Esophagus muscularis mucosa (tissue), 4 donors: ENCODE data around the gene BRD1. TPM values are rescaled to one million over a fixed set of nuclear protein-coding genes. Genes with fewer than 3 reads are reported as not detected.

ENCODE experiments used
- DNase-seq: peaks from one replicate; pipeline ENCODE4 v3.0.0-alpha.2; 2017; ENCODE audit errors: extremely low spot score
- H3K27ac ChIP-seq, 4 donors: fragments of 200-600 bp; sonication (generic); replicated peaks in 1 of 4; 1 replicate in 3 of 4; 2 replicates in 1 of 4; pipeline ENCODE4 v1.5.1; 2016 to 2019; ENCODE audit warnings: mild to moderate bottlenecking in 1 of 4
- H3K27me3 ChIP-seq, 4 donors: fragments of 200-600 bp; sonication (generic); one replicate each; pipeline versions ENCODE4 v1.5.1 to v1.6.0; 2016 to 2019
- H3K36me3 ChIP-seq, 4 donors: fragments of 200-600 bp; sonication (generic); one replicate each; pipeline ENCODE4 v1.5.1; 2016 to 2019
- H3K4me1 ChIP-seq, 4 donors: fragments of 200-600 bp; sonication (generic); one replicate each; pipeline ENCODE4 v1.5.1; 2016 to 2019
- H3K4me3 ChIP-seq, 4 donors: fragments of 200-600 bp; sonication (generic); 1 replicate in 2 of 4; 2 replicates in 2 of 4; pipeline ENCODE4 v1.5.1; 2016 to 2019; ENCODE audit warnings: mild to moderate bottlenecking in 4 of 4, moderate library complexity in 1 of 4
- H3K9me3 ChIP-seq, 4 donors: fragments of 200-600 bp; sonication (generic); 1 replicate in 3 of 4; 2 replicates in 1 of 4; pipeline ENCODE4 v1.5.1; 2016 to 2019
- CTCF ChIP-seq, 3 experiments: fragments of 200-600 bp in 2 of 3; fragments of 450-650 bp in 1 of 3; sonication (generic) in 2 of 3; IDR thresholded peaks; one replicate each; pipeline ENCODE4 v1.5.1; 2017 to 2019; ENCODE audit warnings: antibody characterized with exemption in 3 of 3, mild to moderate bottlenecking in 2 of 3, moderate library complexity in 1 of 3
- EP300 ChIP-seq: sonication (generic); formaldehyde crosslinking; IDR thresholded peaks from one replicate; pipeline ENCODE4 v1.6.1; 2017; ENCODE audit warnings: antibody characterized with exemption
- POLR2A ChIP-seq: fragments of 450-650 bp; IDR thresholded peaks from one replicate; pipeline ENCODE4 v1.6.1; 2017; ENCODE audit warnings: antibody characterized with exemption, moderate library complexity, mild to moderate bottlenecking, low read depth
- POLR2AphosphoS5 ChIP-seq, 2 donors: sonication (generic); formaldehyde crosslinking; IDR thresholded peaks; one replicate each; pipeline ENCODE4 v1.6.1; 2017; ENCODE audit warnings: antibody characterized with exemption in 2 of 2
- WGBS: methylation state at CpG from one replicate; pipeline ENCODE4 v1.1.5; 2018; 5-methylcytosine and 5-hydroxymethylcytosine counted together
- intact Hi-C: fragments of 100-400 bp; cut with DNase I; formaldehyde crosslinking; loops from one replicate; pipeline ENCODE4 v1.15.1; 2023
- total RNA-seq, 4 donors: library from RNA; depleted of rRNA; stranded (reverse); fragments of >200 nt; gene quantifications; one replicate each; pipeline versions ENCODE4 v1.1.0 to v1.2.1, GENCODE V29; 2016

Gene BRD1
- total RNA-seq, 4 donors from 2014 or later, result 36.5 to 54.1 (median 51.4) TPM

- DNase-seq, result no peak
- Histone ChIP-seq H3K27me3 (no peaks in the 10 kb centered on the region), H3K4me1 (peaks cover 22 to 53% (median 36%) of the 10 kb centered on the region in 4 donors), H3K9me3 (no peaks in the 10 kb centered on the region), H3K4me3 (no peak overlapping the region), H3K36me3 (peaks cover 27 to 91% (median 67%) of the 10 kb centered on the region in 4 donors), H3K27ac (no peak overlapping the region)
- WGBS, result 84% methylated on average over 17 of the region's 19 CpGs
- intact Hi-C loops, result no loop called here
- TF ChIP-seq POLR2AphosphoS5 (IDR thresholded peaks at IDR 0.05) (no peak), CTCF (IDR thresholded peaks at IDR 0.05) (no peak), EP300 (no peak), POLR2A (no peak)
Measured at GRCh38 chr22:49780698-49781288, 46.9 kb downstream of the BRD1 start.

GRCh38 chr22:49779853-49780697, 47.6 kb downstream of the BRD1 start:
- no peak for DNase-seq
- peaks cover 33 to 94% (median 69%) of the 10 kb centered on the region in 4 donors for H3K36me3 ChIP-seq
- WGBS, result 77% methylated on average over 21 of the region's 34 CpGs

GRCh38 chr22:49779211-49779610, 48.5 kb downstream of the BRD1 start:
- H3K36me3 ChIP-seq, result peaks cover 42 to 94% (median 69%) of the 10 kb centered on the region in 4 donors
- no peak overlapping the region for H3K4me3 ChIP-seq
- peaks cover 20 to 37% (median 26%) of the 10 kb centered on the region in 4 donors for H3K4me1 ChIP-seq
- H3K27ac ChIP-seq, result no peak overlapping the region
- DNase-seq, result no peak
- WGBS, result 86% methylated on average over 13 of the region's 13 CpGs
- TF ChIP-seq POLR2A (no peak), EP300 (no peak), POLR2AphosphoS5 (IDR thresholded peaks at IDR 0.05) (no peak), CTCF (IDR thresholded peaks at IDR 0.05) (no peak)
- no peaks in the 10 kb centered on the region for H3K9me3 ChIP-seq
- no peaks in the 10 kb centered on the region for H3K27me3 ChIP-seq
- intact Hi-C loops, result no loop called here

More at GRCh38 chr22:49779853-49780697, 47.6 kb downstream of the BRD1 start:
- peaks cover 20 to 46% (median 32%) of the 10 kb centered on the region in 4 donors for H3K4me1 ChIP-seq
- H3K9me3 ChIP-seq, result no peaks in the 10 kb centered on the region
- intact Hi-C loops, result no loop called here
- no peaks in the 10 kb centered on the region for H3K27me3 ChIP-seq
- no peak overlapping the region for H3K27ac ChIP-seq
- H3K4me3 ChIP-seq, result no peak overlapping the region
- no peak for TF ChIP-seq POLR2AphosphoS5 (IDR thresholded peaks at IDR 0.05)
- TF ChIP-seq POLR2A, result no peak
- TF ChIP-seq EP300, result no peak

GRCh38 chr22:49777569-49778249, 50.0 kb downstream of the BRD1 start:
- no peak for DNase-seq
- TF ChIP-seq CTCF (IDR thresholded peaks at IDR 0.05) (no peak), EP300 (no peak)
- peaks cover 20 to 33% (median 26%) of the 10 kb centered on the region in 4 donors for H3K4me1 ChIP-seq
- peaks cover 50 to 94% (median 68%) of the 10 kb centered on the region in 4 donors for H3K36me3 ChIP-seq
- intact Hi-C loops, result no loop called here
- no peak overlapping the region for H3K4me3 ChIP-seq
- H3K27me3 ChIP-seq, result no peaks in the 10 kb centered on the region
- H3K27ac ChIP-seq, result no peak overlapping the region
- H3K9me3 ChIP-seq, result no peaks in the 10 kb centered on the region
- 89% methylated on average over 19 of the region's 40 CpGs for WGBS

- H3K9me3 ChIP-seq, result no peaks in the 10 kb centered on the region
- intact Hi-C loops, result no loop called here
- no peak overlapping the region for H3K4me3 ChIP-seq
- 91% methylated on average over 21 of the region's 29 CpGs for WGBS
- no peak overlapping the region for H3K27ac ChIP-seq
- H3K27me3 ChIP-seq, result no peaks in the 10 kb centered on the region
- TF ChIP-seq CTCF (IDR thresholded peaks at IDR 0.05) (no peak), EP300 (no peak), POLR2AphosphoS5 (IDR thresholded peaks at IDR 0.05) (no peak), POLR2A (no peak)
- DNase-seq, result no peak
- peaks cover 56 to 94% (median 72%) of the 10 kb centered on the region in 4 donors for H3K36me3 ChIP-seq
- H3K4me1 ChIP-seq, result peaks cover 20 to 30% (median 26%) of the 10 kb centered on the region in 4 donors
Measured at GRCh38 chr22:49776891-49777290, 50.8 kb downstream of the BRD1 start.
